Astrocyte of the spinal cord (primary cell): ENCODE results near the gene KHDRBS2.

ENCODE experiments used
- DNase-seq: peaks from one replicate; pipeline ENCODE4 v3.0.0; 2011; ENCODE audit warnings: low read depth, low spot score
- H3K4me3 ChIP-seq: 2 replicates; pipeline ENCODE4 v1.5.1; 2011; ENCODE audit warnings: low read depth, mild to moderate bottlenecking, low read length, moderate library complexity
- in situ Hi-C: cut with HindIII; loops from 2 replicates; pipeline ENCODE4 v1.10.0; 2017; ENCODE audit warnings: low sequenced_read_pairs
- TF ChIP-seq, protein P1 (sequence below): IDR thresholded peaks from 2 replicates; pipeline ENCODE4 v1.5.1; 2012; ENCODE audit warnings: low read depth, mild to moderate bottlenecking, low read length, inconsistent platforms

Gene KHDRBS2

DNA sequence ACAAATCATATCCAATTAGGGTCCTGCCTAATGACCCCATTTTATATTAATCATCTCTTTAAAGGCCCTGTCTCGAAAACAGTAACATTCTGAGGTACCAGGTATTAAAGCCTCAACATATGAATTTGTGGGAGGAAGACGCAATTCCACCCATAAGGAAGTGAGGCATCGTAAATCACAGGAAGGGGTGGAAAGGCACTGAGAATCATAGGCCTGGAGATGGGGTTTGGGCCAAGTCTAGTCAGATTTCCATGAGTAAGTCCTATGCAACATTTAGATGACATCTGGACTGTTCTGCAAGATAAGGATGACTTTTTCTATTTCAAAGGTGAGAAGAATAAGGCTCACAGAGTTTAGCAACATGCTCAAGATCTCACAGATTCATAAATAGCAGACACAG, 534.0 kb downstream of the KHDRBS2 start:
- in situ Hi-C loops: no loop called here
- no peak for DNase-seq
- TF ChIP-seq, protein P1, sequence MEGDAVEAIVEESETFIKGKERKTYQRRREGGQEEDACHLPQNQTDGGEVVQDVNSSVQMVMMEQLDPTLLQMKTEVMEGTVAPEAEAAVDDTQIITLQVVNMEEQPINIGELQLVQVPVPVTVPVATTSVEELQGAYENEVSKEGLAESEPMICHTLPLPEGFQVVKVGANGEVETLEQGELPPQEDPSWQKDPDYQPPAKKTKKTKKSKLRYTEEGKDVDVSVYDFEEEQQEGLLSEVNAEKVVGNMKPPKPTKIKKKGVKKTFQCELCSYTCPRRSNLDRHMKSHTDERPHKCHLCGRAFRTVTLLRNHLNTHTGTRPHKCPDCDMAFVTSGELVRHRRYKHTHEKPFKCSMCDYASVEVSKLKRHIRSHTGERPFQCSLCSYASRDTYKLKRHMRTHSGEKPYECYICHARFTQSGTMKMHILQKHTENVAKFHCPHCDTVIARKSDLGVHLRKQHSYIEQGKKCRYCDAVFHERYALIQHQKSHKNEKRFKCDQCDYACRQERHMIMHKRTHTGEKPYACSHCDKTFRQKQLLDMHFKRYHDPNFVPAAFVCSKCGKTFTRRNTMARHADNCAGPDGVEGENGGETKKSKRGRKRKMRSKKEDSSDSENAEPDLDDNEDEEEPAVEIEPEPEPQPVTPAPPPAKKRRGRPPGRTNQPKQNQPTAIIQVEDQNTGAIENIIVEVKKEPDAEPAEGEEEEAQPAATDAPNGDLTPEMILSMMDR: no peak
- H3K4me3 ChIP-seq: no peak overlapping the region

DNA sequence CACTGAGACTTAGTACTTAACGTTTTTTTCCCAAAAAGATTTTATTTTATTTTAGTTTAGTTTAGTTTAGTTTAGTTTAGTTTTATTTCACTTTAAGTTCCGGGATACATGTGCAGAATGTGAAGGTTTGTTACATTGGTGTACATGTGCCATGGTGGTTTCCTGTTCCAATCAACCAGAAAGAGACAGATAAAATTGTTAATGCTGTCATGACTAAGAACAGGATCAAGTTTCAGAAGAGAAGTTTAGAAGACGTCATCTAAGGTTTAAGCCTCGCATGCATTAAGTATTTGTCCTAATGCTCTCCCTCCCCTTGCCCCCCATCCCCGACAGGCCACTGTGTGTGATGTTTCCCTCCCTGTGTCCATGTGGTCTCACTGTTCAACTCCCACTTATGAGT, 540.0 kb downstream of the KHDRBS2 start:
- TF ChIP-seq, protein P1: no peak

DNA sequence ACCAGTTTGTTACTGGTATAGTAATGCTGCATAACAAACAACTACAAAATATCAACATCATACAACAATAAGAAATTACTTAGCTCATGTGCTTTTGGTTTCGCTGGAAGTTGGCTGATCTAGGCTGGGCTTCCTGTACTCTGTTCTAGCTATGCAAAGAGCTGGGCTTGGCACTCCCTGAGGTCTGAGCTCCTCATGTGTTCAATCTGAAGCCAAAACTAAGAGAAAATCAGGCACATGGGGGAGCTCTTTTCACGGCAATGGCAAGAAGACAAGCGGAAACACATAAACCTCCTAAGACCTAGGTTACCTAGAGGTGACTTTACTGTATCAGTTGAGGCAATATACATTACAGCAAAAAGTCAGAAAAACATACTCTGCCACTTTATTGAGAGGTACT, 574.2 kb downstream of the KHDRBS2 start:
- no peak for DNase-seq
- TF ChIP-seq, protein P1: no peak
- in situ Hi-C loops: no loop called here
- H3K4me3 ChIP-seq: no peak overlapping the region

More for the DNA sequence above, 540.0 kb downstream of the KHDRBS2 start:
- DNase-seq: no peak
- in situ Hi-C loops: no loop called here
- no peak overlapping the region for H3K4me3 ChIP-seq

DNA sequence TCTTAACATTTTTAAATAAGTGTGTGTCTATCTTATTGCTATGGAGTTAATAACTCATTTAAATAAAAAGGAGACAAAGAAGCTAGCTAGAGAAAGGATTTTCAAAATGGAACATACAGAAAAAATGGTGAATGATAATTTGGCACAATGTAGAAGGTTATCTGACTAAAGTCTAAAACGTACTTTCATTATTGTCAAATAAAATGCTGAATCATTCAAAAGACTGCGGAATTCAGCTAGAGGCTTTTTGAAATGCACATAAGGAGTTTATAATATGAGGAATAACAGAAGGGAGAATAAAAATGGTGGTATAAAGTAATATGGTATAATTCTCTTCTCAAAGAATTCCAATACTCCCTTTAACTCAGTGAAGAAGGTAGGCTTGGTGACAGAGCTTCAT, 597.9 kb downstream of the KHDRBS2 start:
- no peak for DNase-seq
- in situ Hi-C loops: no loop called here
- TF ChIP-seq, protein P1: no peak
- H3K4me3 ChIP-seq: no peak overlapping the region

DNA sequence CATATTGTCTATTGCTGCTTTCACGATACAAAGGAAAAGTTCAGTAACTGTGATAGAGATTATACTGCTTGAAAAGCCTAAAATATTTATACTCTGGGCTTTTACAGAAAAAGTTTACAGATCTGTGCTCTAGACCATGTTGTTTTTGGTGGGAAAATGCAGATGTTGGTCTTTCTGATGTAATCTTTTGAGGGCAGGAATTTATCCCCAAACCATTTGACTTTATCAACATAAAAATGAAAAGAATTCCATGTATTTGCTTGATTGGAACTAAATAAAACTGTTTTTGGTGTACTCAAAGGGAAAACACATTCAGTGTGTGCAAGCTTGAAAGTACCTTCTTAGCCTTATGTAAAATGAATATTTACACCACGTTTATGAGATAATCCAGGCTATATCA, 603.5 kb downstream of the KHDRBS2 start:
- no peak for DNase-seq
- in situ Hi-C loops: no loop called here
- H3K4me3 ChIP-seq: no peak overlapping the region
- TF ChIP-seq, protein P1: no peak

DNA sequence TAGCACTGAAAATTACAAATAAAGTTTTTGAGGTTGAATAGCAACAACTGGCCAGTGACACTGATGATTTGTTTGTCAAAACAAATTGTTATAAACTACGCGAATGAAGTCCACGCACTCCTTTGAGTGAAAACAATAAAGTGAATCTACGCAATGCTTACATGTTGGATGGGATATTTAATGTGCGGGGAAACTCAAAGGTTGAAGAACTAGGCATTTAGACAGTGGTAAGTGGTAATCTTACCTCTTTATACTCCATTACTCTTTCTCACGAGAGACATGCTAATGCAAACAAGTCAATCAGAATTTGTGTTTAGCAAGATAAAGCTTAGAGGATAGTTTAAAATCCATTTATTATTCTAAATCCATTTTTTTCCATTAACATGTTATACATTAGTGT, 606.4 kb downstream of the KHDRBS2 start:
- TF ChIP-seq, protein P1: no peak
- H3K4me3 ChIP-seq: no peak overlapping the region
- no peak for DNase-seq
- in situ Hi-C loops: no loop called here

DNA sequence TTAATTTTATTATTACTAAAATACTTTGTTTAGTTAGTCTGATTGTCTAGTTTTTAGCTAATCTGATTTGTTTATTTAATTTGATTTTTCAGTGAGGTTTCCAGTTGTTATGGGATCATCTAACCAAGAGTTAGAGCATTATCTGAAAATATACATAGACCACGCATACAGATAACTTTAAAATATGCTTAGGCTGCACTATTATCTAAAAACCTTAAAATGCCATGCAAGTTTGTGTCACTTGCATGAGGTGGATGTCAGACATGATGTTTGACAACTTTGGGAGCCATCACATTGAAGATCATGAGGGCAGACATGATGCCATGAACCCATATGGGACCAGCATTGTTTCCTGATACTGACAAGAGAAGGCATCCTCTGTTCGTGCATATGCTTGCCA, 610.3 kb downstream of the KHDRBS2 start:
- in situ Hi-C loops: no loop called here
- H3K4me3 ChIP-seq: no peak overlapping the region
- TF ChIP-seq, protein P1: no peak
- no peak for DNase-seq
